Nucleus accumbens (tissue), 56 donors: Measurements from ENCODE around the gene FNDC10.
"Not testable (repeated sequence)": the region's sequence is repeated elsewhere in the genome, so short reads cannot be mapped to it uniquely, and the experiment has no call there.

Experiments used
- DNase-seq, 56 donors: peaks; one replicate each; lab custom pipeline; 2025; lab: John Stamatoyannopoulos, UW

The FNDC10 gene

GRCh38 chr1:1599935-1600860 lies at the start of gene FNDC10:
TSS of gene FNDC10 (minus strand) at chr1:1600135. CDS start at chr1:1600015, 120 bp downstream.
- DNase-seq, result no peak

- DNase-seq, result not testable (repeated sequence)
Measured at GRCh38 chr1:1648265-1648664, 48.3 kb upstream of the FNDC10 start.

- DNase-seq, result not testable (repeated sequence)
Measured at GRCh38 chr1:1647567-1648241, 47.8 kb upstream of the FNDC10 start.

GRCh38 chr1:1646326-1646725 lies 46.4 kb upstream of the FNDC10 start:
- DNase-seq, result not testable (repeated sequence)

- DNase-seq, result not testable (repeated sequence)
Measured at GRCh38 chr1:1640711-1641461, 41.0 kb upstream of the FNDC10 start.

- DNase-seq, result not testable (repeated sequence)
Measured at GRCh38 chr1:1640081-1640480, 40.1 kb upstream of the FNDC10 start.

GRCh38 chr1:1639368-1639767 lies 39.4 kb upstream of the FNDC10 start:
- DNase-seq, result not testable (repeated sequence)

- not testable (repeated sequence) for DNase-seq
Measured at GRCh38 chr1:1638528-1638927, 38.6 kb upstream of the FNDC10 start.

- DNase-seq, result not testable (repeated sequence)
Measured at GRCh38 chr1:1637479-1637875, 37.5 kb upstream of the FNDC10 start.

GRCh38 chr1:1636621-1637478 lies 36.9 kb upstream of the FNDC10 start:
- DNase-seq, result not testable (repeated sequence)

GRCh38 chr1:1634613-1635012 lies 34.7 kb upstream of the FNDC10 start:
- not testable (repeated sequence) for DNase-seq

- not testable (repeated sequence) for DNase-seq
Measured at GRCh38 chr1:1633409-1633808, 33.5 kb upstream of the FNDC10 start.

GRCh38 chr1:1631782-1632420 lies 32.0 kb upstream of the FNDC10 start, which contains the start of gene MMP23B:
TSS of gene MMP23B (plus strand) at chr1:1632173. CDS start at chr1:1632219, 46 bp downstream.
- DNase-seq, result no peak

GRCh38 chr1:1630965-1631781 lies 31.2 kb upstream of the FNDC10 start:
- peak in 30 of 56 donors; percentile 3 to 71 (median 34) for DNase-seq

GRCh38 chr1:1630191-1630964 lies 30.4 kb upstream of the FNDC10 start:
- peak in 22 of 56 donors; percentile 3 to 59 (median 22) for DNase-seq

- DNase-seq, result peak in 1 of 56 donors; percentile 55
Measured at GRCh38 chr1:1629430-1630190, 29.7 kb upstream of the FNDC10 start.
